Measurements from ENCODE around the gene TTC9.

- TF ChIP-seq, protein P1, sequence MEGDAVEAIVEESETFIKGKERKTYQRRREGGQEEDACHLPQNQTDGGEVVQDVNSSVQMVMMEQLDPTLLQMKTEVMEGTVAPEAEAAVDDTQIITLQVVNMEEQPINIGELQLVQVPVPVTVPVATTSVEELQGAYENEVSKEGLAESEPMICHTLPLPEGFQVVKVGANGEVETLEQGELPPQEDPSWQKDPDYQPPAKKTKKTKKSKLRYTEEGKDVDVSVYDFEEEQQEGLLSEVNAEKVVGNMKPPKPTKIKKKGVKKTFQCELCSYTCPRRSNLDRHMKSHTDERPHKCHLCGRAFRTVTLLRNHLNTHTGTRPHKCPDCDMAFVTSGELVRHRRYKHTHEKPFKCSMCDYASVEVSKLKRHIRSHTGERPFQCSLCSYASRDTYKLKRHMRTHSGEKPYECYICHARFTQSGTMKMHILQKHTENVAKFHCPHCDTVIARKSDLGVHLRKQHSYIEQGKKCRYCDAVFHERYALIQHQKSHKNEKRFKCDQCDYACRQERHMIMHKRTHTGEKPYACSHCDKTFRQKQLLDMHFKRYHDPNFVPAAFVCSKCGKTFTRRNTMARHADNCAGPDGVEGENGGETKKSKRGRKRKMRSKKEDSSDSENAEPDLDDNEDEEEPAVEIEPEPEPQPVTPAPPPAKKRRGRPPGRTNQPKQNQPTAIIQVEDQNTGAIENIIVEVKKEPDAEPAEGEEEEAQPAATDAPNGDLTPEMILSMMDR (IDR thresholded peaks at IDR 0.05; ENCODE audit: low read depth, low read length, poor library complexity, severe bottlenecking), result no peak
- no peak for TF ChIP-seq EZH2phosphoT487 (IDR thresholded peaks at IDR 0.05; ENCODE audit: borderline replicate concordance, low read length)
These were observed 81.6 kb downstream of the TTC9 start for GRCh38 chr14:70723276-70723675.
